ENCODE measurements around the gene TMEM72.

Gene TMEM72

DNA sequence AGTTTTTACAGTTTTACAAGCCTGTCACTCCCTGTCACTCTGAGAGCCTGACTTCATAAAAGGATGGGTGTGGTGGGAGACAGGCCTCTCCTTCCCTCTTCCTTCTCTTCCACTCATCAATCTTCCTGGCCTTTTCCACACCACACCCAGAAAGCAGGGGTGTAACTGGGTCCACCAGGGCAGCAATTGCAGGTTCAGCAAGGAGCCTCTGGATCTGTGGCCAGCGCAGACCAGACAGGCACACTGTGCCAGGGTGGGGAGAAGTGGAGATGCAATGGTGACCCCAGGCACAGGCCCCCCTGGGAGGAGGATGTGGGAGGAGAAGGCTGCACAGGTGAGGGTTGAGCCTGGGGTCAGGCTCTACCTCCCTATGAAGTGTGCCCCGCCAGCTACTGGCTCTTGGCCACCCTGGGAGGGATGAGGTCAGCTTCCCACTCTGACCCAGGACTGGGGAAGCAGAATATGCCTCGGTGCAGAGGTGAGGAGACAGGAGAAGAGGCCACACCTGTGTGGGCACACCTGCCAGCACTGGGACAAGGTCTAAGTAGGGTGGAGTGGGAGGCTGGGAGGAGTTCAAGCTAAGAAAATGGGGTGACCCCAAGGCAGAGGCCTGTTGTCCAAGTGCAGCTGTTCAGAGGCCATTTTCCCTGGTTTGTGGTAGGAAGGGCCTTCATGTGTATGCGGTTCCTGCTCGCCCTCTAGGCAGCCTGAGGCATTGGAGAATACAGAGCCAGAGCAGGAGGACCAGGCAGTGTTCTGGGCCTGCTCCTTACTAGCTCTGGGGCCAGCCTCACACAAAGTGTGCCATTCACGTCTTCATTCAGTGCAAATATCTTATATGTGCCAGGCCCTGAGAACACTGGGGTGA is 20.2 kb upstream of the TMEM72 start:
- no peak for DNase-seq

DNA sequence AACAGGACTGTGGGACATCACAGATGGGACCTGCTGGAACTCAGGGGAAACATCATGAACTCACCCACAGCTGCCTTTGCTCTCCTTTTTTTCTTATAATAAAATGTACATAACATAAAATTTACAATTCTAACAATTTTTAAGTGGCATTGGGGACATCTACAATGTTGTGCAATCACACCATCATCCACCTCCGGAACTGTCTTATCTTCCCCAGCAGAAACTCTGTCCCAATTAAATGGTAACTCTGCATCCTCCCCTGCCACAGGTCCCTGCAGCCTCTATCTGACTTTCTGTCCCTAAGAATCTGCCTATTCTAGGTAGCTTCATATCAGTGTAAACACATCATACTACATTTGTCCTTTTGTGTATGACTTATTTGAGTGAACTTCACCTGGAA is 19.4 kb upstream of the TMEM72 start:
- no peak for DNase-seq

DNA sequence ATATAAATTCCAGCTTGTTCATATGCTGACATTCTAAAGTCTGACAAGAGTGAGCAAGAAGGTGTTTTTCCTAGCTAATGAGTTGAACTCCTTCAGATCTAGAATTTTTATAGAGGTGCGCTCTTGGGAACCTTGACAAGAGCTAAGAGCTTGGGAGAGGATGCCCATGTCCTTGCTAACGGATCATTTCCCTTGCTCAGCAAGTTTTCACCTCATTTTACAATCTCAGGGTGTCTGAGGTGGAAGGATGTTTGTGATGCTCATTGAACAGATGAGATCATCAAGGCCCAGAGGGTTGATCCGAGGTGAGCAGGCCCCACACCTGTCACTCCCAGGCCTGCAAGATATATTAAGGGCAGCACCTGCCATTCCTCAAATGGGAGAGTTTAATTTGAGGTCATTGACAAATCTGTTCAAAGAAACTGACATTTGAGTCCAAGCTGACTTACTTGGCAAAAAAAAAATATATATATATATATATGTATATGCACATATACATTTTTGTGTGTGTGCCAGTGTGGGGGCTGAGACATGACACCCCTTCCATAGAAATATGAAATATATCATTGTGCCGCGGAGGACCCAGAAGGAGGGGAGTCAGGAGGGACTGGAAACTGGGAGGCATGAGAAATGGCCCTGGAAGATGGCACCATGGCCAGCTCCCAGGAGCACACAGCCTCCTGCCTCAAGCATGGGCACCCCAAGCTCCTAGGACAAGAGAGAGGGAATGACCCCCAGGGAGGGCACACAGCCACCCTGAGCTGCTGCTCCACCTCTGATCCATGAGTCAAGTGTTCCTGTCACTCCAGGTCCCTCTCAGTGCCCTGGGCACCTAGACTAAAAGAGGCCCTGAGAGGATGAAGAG is 17.3 kb upstream of the TMEM72 start:
- DNase-seq, result no peak

DNA sequence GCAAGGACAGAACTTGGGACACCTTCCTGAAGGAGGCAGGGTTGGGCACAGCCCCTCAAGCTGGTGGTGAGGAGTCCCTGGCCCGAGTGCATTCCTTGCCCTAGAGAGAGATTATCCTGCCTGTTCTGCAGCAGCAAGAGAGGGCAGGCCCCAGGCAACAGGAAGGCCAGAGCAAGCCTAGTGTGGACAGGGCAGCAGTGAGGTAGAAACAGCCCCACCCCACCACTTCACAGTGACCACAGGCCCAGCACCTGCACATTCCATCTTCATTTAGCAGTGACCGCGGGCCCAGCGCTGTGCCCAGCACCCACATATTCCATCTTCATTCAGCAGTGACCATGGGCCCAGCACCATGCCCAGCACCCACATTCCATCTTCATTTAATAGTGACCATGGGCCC is 16.4 kb upstream of the TMEM72 start:
- no peak for DNase-seq

DNA sequence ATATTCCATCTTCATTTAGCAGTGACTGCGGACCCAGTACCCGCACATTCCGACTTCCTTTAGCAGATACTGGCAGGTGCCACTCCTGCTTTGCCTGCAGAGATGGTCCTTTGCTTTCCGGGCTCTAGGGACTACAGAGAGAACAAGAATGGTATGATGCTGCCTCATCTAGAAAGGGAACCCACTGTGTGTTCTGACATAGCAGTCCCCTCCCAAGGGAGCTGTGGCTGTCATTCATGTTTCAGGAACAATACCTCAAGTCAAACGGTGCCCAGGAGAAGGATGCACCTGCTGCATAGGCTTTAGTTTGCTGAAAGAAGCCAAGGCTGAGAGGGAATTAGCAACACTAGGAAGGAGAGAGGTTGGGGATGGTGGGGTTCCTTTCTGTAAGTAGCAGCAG is 15.9 kb upstream of the TMEM72 start:
- DNase-seq, result no peak

DNA sequence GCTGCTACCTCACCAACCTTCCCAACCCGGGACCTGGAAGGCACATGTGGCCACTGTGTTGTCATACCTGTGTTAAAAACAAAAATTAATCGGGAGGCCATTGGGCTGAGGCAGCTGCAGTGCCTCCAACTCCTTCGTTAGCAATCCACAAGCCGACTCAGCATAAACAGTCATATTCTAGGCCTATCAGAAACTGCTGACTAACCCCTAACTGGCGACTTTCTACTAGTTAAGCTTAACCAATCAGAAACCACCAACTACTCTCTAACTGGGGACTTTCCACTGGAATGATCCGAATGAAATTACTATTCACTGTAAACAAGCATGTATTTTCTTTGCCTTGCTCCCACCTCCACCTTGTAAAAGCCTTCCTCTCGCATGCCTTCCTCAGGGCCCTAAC is 14.1 kb upstream of the TMEM72 start:
- no peak for DNase-seq

DNA sequence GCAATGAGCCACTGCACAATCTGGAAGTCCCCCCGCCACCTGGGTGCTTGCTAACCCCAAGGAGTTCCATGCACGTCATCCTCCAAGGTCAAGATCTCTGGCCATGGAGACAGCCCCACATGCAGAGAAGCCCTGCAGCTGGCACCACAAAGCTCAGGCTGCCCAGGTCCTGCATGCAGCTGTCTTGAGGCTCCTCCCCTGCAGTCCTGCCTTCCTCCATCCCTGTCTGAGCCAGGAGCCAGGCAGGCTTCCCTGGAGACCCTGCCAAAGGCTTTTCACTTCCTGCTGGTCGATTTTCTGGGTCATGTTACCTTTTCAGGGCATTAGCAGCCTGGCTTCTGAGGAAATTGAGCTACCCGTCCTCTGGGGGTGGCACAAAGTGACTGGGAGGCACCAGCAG is 12.5 kb upstream of the TMEM72 start:
- DNase-seq, result no peak

DNA sequence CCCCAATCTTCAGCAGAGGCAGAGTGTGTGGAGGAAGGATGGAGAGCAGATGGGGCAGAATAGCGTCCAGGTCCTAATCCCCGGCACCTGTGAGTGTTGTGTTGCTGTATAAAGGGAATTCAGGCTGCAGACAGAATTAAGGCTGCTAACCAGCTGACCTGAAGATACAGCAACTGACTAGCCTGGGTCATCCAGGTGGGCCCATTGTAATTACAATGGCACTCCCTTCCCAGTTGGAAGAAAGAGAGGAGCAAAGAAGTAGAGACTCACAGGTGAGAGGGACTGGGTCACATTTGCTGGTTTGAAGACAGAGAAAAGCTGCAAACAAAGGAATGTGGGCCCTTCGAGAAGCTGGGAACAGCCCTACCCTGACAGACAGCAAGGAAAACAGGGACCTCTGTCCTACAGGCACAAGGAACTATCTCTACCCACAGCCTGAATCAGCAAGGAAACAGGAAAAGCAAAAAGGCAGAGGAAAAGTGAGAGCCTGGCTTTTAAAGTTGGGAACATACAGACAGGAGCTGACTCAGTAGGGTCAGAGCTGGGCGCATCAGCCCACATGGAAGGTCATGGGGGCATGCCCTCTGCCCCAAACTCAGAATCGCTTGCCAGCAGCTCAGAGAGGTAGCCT is 11.6 kb upstream of the TMEM72 start:
- no peak for DNase-seq

DNA sequence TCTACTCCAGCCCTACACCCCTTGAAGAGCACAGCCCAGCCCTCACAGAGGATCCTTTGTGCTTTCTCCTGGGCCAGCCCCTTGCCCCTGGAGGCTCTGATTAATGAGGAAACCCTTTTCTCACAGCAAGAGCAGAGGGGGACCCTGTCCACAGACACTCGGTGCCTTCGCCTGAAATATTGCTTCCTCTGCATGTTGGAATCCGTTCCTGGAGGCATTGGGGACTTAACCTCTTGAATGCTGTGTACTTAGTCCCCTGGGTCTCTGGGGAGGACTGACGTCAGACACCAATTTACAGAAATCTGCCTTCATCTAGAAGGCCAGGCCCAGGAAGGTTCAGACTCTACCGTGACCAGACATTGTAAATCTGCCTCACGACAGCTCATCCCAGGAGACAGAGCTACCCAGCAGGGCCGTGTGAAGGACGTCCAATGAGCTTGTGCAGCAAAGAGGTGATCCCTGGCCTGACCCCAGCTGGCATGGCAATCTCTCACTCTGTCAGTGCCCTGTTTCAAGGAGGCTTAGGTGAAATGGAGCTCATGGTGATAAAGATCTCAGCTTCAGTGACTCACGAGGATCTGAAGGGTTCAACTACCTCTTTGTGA is 8.1 kb upstream of the TMEM72 start:
- DNase-seq, result no peak

DNA sequence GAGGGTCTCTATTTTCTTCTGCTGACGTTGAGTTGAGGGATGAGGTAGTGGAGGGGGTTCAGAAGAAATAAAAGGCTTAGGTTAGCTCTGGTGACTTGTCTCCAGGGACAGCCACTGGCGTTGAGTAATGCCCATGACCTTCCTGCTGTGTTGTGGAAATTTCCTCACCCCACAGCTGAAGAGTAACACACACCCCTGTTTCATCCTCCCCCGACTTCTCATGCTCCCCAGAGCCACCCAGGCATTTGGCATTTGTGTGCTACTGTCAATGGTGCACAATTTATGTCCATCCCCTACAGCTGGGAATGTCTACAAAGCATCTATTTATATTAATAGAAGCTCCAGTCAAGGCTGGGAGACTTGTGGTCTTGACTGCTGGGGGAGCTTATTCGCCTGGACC is 4.7 kb upstream of the TMEM72 start:
- no peak for DNase-seq

DNA sequence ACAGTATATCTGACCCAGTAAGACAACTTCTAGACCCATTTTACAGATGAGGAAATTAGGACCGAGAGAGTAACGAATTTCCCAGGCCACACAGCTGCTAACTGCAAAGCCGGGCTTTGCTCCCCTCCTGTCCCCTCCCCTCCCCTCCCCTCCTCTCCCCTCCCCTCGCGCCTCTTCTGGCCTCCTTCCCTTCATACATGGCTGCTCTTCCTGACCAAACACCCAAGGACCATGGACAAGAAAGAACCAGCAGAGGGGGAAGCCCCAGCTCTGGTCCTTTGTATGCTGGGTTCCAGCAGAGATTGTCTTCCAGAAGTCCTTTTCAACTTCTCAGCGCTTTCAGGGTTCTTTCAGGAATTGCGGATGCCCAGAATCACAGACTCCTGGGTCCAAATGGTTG is 3.6 kb upstream of the TMEM72 start:
- no peak for DNase-seq

DNA sequence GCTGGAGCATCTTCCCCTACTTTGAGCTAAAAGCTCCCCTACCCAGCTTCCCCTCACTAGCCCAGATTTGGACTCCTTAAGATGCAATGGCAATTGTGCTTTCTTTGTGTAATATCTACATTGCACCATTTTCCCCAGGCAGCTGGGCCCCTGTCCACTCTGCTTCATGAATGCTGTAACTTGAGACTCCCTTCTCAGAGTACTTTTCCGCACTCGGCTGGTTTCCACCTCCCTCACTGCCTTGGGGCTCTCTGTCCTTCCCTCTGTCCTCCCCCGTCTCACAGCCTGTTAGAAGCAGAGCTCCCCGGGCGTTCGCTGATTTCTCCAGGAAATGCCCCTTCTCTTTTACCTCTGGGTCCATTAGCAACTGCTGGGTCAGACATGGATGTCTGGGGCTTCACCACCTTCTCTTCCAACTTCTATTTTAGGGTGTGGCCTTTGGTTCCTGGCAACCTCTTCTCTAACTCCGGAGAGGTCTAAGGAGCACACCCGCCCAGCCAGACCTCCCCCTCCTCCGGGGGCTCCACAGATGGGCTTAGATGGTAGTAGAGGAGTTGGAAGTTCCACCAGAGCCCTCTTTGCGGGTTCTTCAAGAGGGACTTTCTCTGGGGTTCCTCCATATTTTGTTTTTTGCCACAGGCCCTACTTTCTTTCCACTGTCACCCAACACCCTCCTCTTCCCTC is 2.9 kb upstream of the TMEM72 start:
- no peak for DNase-seq

DNA sequence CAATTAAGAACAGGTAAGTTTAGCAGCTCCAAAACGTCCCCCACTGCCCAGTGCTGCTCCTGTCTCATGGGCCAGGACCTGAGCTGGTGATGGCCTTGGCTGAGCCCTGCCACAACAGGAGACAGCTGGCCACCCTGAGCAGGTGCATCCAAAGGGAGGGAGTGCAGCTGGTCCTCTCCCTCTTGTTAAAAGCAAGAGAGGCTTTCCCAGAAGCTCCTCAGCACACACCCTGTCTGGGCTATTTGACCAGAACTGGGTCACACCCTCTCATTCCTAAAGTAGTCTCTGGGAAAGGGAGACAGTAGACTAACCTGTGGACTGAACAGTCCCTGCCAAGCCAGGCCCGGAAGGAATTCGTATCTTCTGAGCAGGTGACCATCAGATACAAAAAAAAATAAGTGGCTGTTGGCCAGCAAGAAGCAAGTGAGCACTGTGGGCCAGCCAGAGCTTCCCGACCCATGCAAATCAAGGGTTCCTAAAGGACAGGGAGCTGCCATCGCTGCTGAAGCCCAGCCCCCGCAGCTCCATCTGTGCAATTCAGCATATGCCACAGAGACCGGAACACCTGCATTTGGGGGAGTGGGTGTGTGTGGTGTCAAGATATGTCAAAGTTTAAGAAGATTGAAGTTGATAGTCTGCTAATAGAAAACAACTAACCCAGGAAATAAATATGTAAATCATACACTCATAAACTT is 2.1 kb upstream of the TMEM72 start:
- no peak for DNase-seq

DNA sequence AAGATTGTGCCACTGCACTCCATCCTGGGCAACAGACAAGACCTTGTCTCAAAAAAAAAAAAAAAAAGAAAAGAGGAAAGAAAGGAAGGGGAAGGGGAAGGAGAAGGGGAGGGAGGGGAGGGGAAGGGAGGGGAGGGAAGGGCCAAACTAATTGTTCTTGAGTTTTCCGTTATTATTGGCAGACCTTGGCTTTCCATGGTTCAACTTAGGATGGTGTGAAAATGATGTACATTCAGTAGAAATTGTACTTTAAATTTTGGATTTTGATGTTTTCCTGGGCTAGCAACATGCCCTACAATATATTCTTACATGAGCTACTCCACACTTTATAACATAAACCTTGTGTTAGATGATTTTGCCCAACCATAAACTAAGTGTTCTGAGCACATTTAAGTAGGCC is 1.2 kb upstream of the TMEM72 start:
- DNase-seq, result no peak

DNA sequence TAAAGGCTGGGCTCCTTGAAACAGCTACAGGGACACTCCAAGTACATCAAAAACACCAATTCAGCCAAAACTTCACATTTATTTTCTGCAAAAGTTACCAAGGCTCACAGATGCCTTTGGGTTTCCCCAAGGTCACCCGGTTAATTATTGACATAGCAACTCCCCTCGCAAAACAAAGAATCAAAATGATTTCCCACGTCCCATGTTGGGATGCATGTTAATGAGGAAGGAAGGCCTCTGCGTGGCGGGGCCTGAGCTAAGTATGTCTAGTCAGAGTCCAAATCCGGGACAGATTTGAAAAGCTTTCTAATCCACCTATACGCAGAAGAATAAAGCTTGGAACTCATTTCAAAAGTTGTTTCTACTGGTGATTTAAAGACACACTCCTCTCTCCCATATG is 535 bp upstream of the TMEM72 start:
- DNase-seq, result no peak

DNA sequence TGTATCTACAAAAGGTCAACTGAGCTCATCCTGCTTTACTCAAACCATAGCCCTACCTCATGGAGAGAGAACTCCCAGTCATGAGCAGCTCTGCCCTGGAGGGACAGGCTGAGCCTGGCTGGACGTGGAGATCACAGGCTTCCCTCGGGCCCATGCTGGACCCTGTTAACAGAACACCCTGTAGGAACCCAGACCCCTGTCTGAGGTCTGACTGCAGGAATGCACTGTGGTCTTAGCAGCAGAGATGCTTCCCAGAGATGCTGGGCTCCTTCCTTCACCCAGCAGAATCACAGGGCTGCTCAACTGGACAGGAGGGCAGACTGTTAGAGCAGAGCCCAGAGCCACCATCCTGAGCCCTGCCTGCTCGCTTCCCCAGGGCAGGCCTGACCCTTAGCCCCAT is 814 bp downstream of the TMEM72 start:
- no peak for DNase-seq

DNA sequence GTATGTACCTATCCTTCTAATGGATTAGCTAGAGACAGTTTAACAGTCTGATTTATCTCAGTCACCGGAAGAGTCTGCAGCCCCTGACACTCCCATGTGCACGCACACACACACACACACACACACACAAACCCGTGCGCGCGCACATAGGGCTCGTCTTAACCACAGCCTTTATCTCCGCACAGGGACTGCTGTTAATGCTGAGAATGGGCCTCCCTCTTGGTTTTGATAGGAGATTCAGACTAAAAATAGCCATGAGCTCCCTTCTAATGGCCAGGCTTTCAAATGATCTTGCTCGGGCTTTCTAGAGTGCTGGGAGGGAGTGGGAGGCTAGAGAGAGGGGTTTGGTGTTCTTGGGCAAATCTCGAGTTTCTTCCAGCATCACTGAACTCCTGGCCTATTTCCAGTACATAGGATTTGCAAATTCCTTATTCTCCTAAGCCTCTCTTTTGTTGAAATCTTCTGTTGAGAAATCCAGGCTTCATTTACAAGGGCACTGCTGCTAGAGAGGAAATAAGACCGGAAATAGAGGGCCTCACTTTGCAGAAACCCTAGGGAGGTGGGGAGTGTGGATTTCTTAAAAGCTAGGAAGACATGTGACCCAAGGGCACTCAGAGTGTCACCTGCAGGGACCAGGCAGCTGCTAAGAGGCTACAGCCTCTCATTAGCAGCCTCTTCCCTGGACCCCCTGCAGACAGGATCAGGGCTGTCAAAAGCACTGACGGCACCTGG is 2.4 kb downstream of the TMEM72 start:
- DNase-seq, result no peak

DNA sequence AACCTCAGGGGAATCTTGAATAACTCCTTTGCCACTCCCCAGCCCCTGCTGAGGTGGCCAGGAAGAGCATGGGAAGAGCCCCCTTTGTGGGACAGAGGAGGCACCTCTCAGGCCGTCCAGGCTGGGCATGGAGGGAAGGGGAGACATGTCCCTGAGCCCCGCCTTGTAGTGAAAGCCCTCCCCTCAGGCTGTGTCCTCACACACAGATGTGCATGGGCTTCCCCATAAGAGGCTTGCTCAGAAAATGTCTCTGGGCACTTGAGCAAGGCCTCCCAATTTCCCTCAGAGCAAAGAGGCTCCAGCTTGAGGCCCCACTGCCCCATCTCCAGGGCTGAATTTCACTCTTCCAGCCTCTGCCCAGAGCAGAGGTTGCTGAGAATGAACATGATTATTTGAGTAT is 3.8 kb downstream of the TMEM72 start:
- no peak for DNase-seq

DNA sequence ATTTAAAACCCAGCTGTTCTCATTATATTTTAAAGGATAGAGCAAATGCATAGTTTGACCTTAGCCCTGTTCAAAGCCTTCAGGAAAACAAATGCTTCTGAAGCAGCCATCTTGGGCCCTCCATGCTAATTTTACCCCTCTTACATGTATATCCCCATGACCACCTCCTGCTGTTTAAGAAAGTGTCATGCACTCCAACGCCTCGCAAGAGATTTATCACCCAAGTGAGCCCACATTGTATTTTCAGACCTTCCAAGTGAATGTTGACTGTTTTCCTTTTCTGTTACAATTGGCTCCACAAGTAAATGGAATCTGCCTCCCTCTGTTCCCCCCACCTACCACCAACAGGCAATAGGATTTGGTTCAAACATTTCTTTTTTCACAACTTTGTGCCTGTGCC is 5.3 kb downstream of the TMEM72 start:
- DNase-seq, result no peak

DNA sequence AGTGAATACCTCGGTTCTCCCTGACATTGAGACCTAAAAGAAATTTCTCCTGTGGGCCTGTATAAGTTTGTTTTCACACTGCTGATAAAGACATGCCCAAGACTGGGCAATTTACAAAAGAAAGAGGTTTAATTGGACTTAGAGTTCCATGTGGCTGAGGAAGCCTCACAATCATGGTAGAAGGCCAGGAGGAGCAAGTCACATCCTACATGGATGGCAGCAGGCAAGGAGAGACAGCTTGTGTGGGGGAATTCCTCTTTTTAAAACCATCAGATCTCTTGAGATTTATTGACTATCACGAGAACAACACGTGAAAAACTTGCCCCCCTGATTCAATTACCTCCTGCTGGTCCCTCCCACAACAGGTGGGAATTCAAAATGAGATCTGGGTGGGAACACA is 6.7 kb downstream of the TMEM72 start:
- DNase-seq, result no peak

DNA sequence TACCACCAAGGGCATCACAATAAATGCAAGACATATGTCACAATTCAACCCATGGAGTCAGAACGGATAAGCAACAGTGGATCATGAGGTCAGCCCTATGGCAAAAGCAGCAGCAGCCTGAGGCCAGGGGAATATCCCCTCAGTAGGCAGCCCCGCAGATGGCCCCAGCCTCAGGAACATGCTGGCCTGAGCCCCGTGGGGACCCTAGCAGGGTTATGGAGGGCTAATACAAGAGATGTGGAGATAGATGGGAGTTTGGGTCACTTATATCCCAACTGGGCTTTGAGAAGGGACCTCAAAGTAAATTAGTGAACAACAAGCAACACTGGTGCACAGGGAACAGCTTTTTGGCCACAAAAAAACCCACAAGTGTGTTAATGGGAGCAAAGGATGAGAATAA is 9.1 kb downstream of the TMEM72 start:
- no peak for DNase-seq
